T-helper 2 cell treated with Interferon-gamma antibody and Interleukin-4, amounts not matched to agents 100 ng/mL and 5 ng/mL, for 36 hours (primary cell): ENCODE results near the gene SIX4. TPM values are rescaled to one million over a fixed set of nuclear protein-coding genes. Genes with fewer than 3 reads are reported as not detected.

ENCODE experiments used
- intact Hi-C: fragments of 100-400 bp; cut with micrococcal nuclease; formaldehyde crosslinking; loops from one replicate; pipeline ENCODE4 v1.15.1; 2023
- total RNA-seq: library from RNA; stranded (reverse); gene quantifications from 2 replicates; pipeline ENCODE4 v1.2.3, GENCODE V29; 2022

SIX4 gene
- total RNA-seq, 1 donor from 2014 or later, result 0.82 TPM

GRCh38 chr14:60662982-60663381, 61.2 kb downstream of the SIX4 start:
- intact Hi-C loops, result no loop called here

DNA sequence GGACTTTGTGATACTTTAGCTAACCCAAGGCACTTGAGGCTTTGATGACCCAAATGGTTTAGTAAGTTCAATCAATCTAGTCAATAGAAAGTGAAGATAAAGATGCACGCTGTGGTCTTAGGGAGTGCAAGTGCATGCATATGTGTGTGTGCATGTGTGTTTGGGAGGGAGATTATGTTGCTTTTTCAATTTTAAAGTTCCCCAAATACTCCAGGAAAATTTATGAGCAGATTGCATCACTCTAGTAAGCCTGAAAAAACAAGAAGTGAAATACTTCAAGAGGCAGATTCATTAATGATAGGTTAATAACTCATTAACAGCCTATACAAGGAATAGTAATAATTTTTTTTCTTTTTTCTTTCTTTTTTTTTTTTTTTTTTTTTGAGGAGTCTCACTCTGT, 62.4 kb downstream of the SIX4 start:
- intact Hi-C loops, result no loop called here

Other genes starting within 250 kb of the SIX4 start
- not detected in 2 replicates for gene C14orf39, start 238.3 kb downstream of the SIX4 start, total RNA-seq
- gene SIX6, start 215.2 kb downstream of the SIX4 start, total RNA-seq, result not detected in 2 replicates
- 0.14 and 0.25 TPM in 2 replicates for gene SIX1, start 74.9 kb downstream of the SIX4 start, total RNA-seq
- gene MNAT1, start 10.4 kb upstream of the SIX4 start, total RNA-seq, result 41.2 and 42.9 TPM in 2 replicates